ENCODE results near the gene FBH1.

DNA sequence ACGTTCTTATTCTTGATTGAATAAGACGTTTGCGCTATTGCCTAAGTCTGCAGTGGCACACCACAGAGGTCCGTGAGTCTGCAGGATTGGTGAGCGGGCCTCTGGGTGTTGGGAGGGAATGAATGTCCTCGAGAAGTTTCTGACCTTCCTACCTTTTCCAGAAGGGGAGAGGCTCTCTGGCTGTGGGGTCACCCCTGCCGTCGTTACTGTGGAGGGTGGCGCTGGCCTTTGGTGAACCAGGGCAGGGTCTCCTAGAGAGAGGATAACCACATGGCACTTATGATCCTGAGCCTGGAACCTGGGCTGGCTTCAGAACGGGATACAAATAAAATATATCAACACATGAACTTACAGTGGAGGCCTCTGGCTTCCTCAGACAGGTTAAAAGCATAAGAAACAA, 73.5 kb downstream of the FBH1 start:
- TF ChIP-seq, protein P1, sequence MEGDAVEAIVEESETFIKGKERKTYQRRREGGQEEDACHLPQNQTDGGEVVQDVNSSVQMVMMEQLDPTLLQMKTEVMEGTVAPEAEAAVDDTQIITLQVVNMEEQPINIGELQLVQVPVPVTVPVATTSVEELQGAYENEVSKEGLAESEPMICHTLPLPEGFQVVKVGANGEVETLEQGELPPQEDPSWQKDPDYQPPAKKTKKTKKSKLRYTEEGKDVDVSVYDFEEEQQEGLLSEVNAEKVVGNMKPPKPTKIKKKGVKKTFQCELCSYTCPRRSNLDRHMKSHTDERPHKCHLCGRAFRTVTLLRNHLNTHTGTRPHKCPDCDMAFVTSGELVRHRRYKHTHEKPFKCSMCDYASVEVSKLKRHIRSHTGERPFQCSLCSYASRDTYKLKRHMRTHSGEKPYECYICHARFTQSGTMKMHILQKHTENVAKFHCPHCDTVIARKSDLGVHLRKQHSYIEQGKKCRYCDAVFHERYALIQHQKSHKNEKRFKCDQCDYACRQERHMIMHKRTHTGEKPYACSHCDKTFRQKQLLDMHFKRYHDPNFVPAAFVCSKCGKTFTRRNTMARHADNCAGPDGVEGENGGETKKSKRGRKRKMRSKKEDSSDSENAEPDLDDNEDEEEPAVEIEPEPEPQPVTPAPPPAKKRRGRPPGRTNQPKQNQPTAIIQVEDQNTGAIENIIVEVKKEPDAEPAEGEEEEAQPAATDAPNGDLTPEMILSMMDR (conservative IDR thresholded peaks at IDR 0.05 in 1 of 2, IDR thresholded peaks at IDR 0.05 in 1 of 2; ENCODE audit: extremely low read depth in 1 of 2, insufficient read depth in 1 of 2, low read depth in 1 of 2, low read length in 2 of 2): no peak
- TF ChIP-seq EZH2 (IDR thresholded peaks at IDR 0.05; ENCODE audit: borderline replicate concordance, low read length): no peak
